Ureter (tissue), 1 donor: ENCODE results near the gene KRT31. TPM values are rescaled to one million over a fixed set of nuclear protein-coding genes. Genes with fewer than 3 reads are reported as not detected.

Source experiments
- total RNA-seq: library from RNA; stranded (reverse); gene quantifications from one replicate; pipeline ENCODE4 v1.2.4, GENCODE V29; 2023
- donor health status: DM: yes; HTN: yes; CAD: no.

The KRT31 gene
- total RNA-seq, 1 donor from 2014 or later = not detected

Other genes with a start within 250 kb of the KRT31 start
- not detected for gene KRTAP4-5, start 247.8 kb downstream of the KRT31 start, total RNA-seq
- gene KRTAP4-4, start 236.9 kb downstream of the KRT31 start, total RNA-seq = not detected
- not detected for gene KRTAP4-3, start 229.4 kb downstream of the KRT31 start, total RNA-seq
- not detected for gene KRTAP4-2, start 219.4 kb downstream of the KRT31 start, total RNA-seq
- not detected for gene KRTAP4-1, start 212.7 kb downstream of the KRT31 start, total RNA-seq
- not detected for gene KRTAP9-1, start 207.7 kb downstream of the KRT31 start, total RNA-seq
- not detected for gene KRTAP9-2, start 171.0 kb downstream of the KRT31 start, total RNA-seq
- gene KRTAP9-3, start 165.2 kb downstream of the KRT31 start, total RNA-seq = not detected
- gene KRTAP9-8, start 159.6 kb downstream of the KRT31 start, total RNA-seq = not detected
- gene KRTAP9-4, start 147.9 kb downstream of the KRT31 start, total RNA-seq = not detected
- not detected for gene KRTAP9-9, start 142.2 kb downstream of the KRT31 start, total RNA-seq
- gene KRTAP9-6, start 132.2 kb downstream of the KRT31 start, total RNA-seq = not detected
- not detected for gene KRTAP9-7, start 121.9 kb downstream of the KRT31 start, total RNA-seq
- not detected for gene KRTAP29-1, start 94.8 kb downstream of the KRT31 start, total RNA-seq
- not detected for gene KRTAP16-1, start 88.3 kb downstream of the KRT31 start, total RNA-seq
- gene KRTAP17-1, start 81.9 kb downstream of the KRT31 start, total RNA-seq = not detected
- not detected for gene KRT33A, start 46.8 kb downstream of the KRT31 start, total RNA-seq
- not detected for gene KRT33B, start 27.8 kb downstream of the KRT31 start, total RNA-seq
- gene KRT34, start 15.3 kb downstream of the KRT31 start, total RNA-seq = not detected
- gene KRT37, start 27.0 kb upstream of the KRT31 start, total RNA-seq = not detected
- gene KRT38, start 43.4 kb upstream of the KRT31 start, total RNA-seq = not detected
- not detected for gene KRT32, start 69.8 kb upstream of the KRT31 start, total RNA-seq
- gene KRT35, start 83.5 kb upstream of the KRT31 start, total RNA-seq = not detected
- gene KRT36, start 92.3 kb upstream of the KRT31 start, total RNA-seq = not detected
- gene KRT13, start 108.0 kb upstream of the KRT31 start, total RNA-seq = 2,358 TPM
- gene KRT15, start 121.3 kb upstream of the KRT31 start, total RNA-seq = 147 TPM
- 2,124 TPM for gene KRT19, start 130.7 kb upstream of the KRT31 start, total RNA-seq
- gene KRT9, start 174.5 kb upstream of the KRT31 start, total RNA-seq = not detected
- 0.52 TPM for gene KRT14, start 189.3 kb upstream of the KRT31 start, total RNA-seq
- 0.73 TPM for gene KRT16, start 215.2 kb upstream of the KRT31 start, total RNA-seq
- 223 TPM for gene KRT17, start 227.0 kb upstream of the KRT31 start, total RNA-seq